Right lobe of liver (tissue), 4 donors: Measurements from ENCODE around the gene FADS1.

Experiments
- POLR2A ChIP-seq: fragments of 450-650 bp; IDR thresholded peaks from one replicate; pipeline ENCODE4 v1.6.1; 2017; ENCODE audit warnings: antibody characterized with exemption, mild to moderate bottlenecking
- TF ChIP-seq, protein P1 (sequence below), 4 donors: fragments of 200-600 bp in 3 of 4; fragments of 450-650 bp in 1 of 4; IDR thresholded peaks; one replicate each; pipeline versions ENCODE4 v1.5.1 to v1.8.0; 2016 to 2022; ENCODE audit warnings: antibody characterized with exemption in 4 of 4, mild to moderate bottlenecking in 2 of 4
- donor health status: DM: no; HTN: no; CAD: no.
- donor health status: DM: no; HTN: no; CAD: no.
- donor health status: DM: no; HTN: yes; CAD: no.

- TF ChIP-seq POLR2A, result no peak
- TF ChIP-seq, protein P1, sequence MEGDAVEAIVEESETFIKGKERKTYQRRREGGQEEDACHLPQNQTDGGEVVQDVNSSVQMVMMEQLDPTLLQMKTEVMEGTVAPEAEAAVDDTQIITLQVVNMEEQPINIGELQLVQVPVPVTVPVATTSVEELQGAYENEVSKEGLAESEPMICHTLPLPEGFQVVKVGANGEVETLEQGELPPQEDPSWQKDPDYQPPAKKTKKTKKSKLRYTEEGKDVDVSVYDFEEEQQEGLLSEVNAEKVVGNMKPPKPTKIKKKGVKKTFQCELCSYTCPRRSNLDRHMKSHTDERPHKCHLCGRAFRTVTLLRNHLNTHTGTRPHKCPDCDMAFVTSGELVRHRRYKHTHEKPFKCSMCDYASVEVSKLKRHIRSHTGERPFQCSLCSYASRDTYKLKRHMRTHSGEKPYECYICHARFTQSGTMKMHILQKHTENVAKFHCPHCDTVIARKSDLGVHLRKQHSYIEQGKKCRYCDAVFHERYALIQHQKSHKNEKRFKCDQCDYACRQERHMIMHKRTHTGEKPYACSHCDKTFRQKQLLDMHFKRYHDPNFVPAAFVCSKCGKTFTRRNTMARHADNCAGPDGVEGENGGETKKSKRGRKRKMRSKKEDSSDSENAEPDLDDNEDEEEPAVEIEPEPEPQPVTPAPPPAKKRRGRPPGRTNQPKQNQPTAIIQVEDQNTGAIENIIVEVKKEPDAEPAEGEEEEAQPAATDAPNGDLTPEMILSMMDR (IDR thresholded peaks at IDR 0.05), result no peak
Observed at GRCh38 chr11:61779666-61780525, 36.9 kb downstream of the FADS1 start.
